IMR-90 (cell line): Measurements from ENCODE around the gene DCST2. TPM values are rescaled to one million over a fixed set of nuclear protein-coding genes. Genes with fewer than 3 reads are reported as not detected.

ENCODE experiments used
- ATAC-seq: fragments of 200-7000 bp; cut with Tn5 transposase; 2 replicates; pipeline ENCODE4 v1.9.1; 2020; ENCODE audit warnings: low read depth, mild to moderate bottlenecking, moderate library complexity
- BruUV-seq: library from RNA; stranded (reverse); fragments of 400-500 nt; replicated peaks from 2 replicates; lab custom pipeline; 2021; lab: Mats Ljungman, UMichigan
- CTCF ChIA-PET: fragments of 300-600 bp; formaldehyde crosslinking; extraction: SDS; loops from one replicate; lab custom pipeline; 2021; ENCODE audit warnings: antibody characterized with exemption; lab: Yijun Ruan, JAX
- POLR2A ChIA-PET: fragments of 300-600 bp; sonication (Branson Sonifier 250); formaldehyde crosslinking; loops from one replicate; lab custom pipeline; 2022; ENCODE audit warnings: antibody characterized with exemption; ENCODE audit not compliant: unreplicated experiment; lab: Charles Lee
- DNase-seq: peaks from one replicate; pipeline ENCODE4 v3.0.0; 2013
- H2AFZ ChIP-seq: replicated peaks from 2 replicates; pipeline ENCODE3; 2013; ENCODE audit warnings: low read length, mild to moderate bottlenecking; ENCODE audit not compliant: poor library complexity
- H2AK5ac ChIP-seq: 2 replicates; pipeline ENCODE4 v1.6.1; 2013; ENCODE audit warnings: low read depth, low read length, inconsistent platforms
- H2AK9ac ChIP-seq: replicated peaks from 2 replicates; pipeline ENCODE3; 2013; ENCODE audit warnings: mild to moderate bottlenecking, low read depth, low read length, moderate library complexity; ENCODE audit not compliant: poor library complexity
- H2BK120ac ChIP-seq: 2 replicates; pipeline ENCODE4 v1.6.1; 2013; ENCODE audit warnings: low read depth, low read length, inconsistent platforms
- H2BK15ac ChIP-seq: 3 replicates; pipeline ENCODE4 v1.6.1; 2013; ENCODE audit warnings: low read depth, low read length, inconsistent platforms
- H2BK20ac ChIP-seq: 2 replicates; pipeline ENCODE4 v1.6.1; 2013; ENCODE audit warnings: low read depth, mild to moderate bottlenecking, inconsistent platforms, low read length, moderate library complexity
- H2BK5ac ChIP-seq: 2 replicates; pipeline ENCODE4 v1.6.1; 2013; ENCODE audit warnings: mild to moderate bottlenecking, low read depth, low read length, inconsistent platforms; ENCODE audit not compliant: poor library complexity, severe bottlenecking
- H3K14ac ChIP-seq: replicated peaks from 2 replicates; pipeline ENCODE4 v1.6.1; 2013; ENCODE audit warnings: low read depth, low read length, inconsistent platforms
- H3K18ac ChIP-seq: 2 replicates; pipeline ENCODE4 v1.6.1; 2013; ENCODE audit warnings: low read depth, low read length, control low read depth
- H3K23ac ChIP-seq: 2 replicates; pipeline ENCODE4 v1.6.1; 2013; ENCODE audit warnings: low read depth, low read length, inconsistent platforms
- H3K27ac ChIP-seq: 2 replicates; pipeline ENCODE4 v1.5.1; 2013; ENCODE audit warnings: mild to moderate bottlenecking, control low read depth, low read length; ENCODE audit not compliant: insufficient read depth
- H3K27me3 ChIP-seq: 2 replicates; pipeline ENCODE4 v1.6.1; 2013; ENCODE audit warnings: low read length; ENCODE audit not compliant: control insufficient read depth, insufficient read depth
- H3K36me3 ChIP-seq: 2 replicates; pipeline ENCODE4 v1.6.1; 2013; ENCODE audit warnings: low read length, mixed read lengths; ENCODE audit not compliant: control insufficient read depth, insufficient read depth
- H3K4ac ChIP-seq: 2 replicates; pipeline ENCODE4 v1.6.1; 2013; ENCODE audit warnings: low read depth, low read length, inconsistent platforms
- H3K4me1 ChIP-seq: 2 replicates; pipeline ENCODE4 v1.6.1; 2013; ENCODE audit warnings: low read length, mixed read lengths; ENCODE audit not compliant: control insufficient read depth, insufficient read depth
- H3K4me2 ChIP-seq: 2 replicates; pipeline ENCODE4 v1.6.1; 2013; ENCODE audit warnings: low read depth, mild to moderate bottlenecking, control low read depth, low read length, moderate library complexity
- H3K4me3 ChIP-seq: 2 replicates; pipeline ENCODE4 v1.5.1; 2013; ENCODE audit warnings: low read depth, mild to moderate bottlenecking, control low read depth, low read length, moderate library complexity; ENCODE audit not compliant: insufficient read depth
- H3K56ac ChIP-seq: 2 replicates; pipeline ENCODE4 v1.6.1; 2013; ENCODE audit warnings: low read length, inconsistent platforms; ENCODE audit not compliant: insufficient read depth; ENCODE audit errors: extremely low read depth
- H3K79me1 ChIP-seq, 2 experiments: 2 replicates each; pipeline ENCODE4 v1.6.1; 2013; ENCODE audit warnings: low read length in 2 of 2, inconsistent platforms in 1 of 2, low read depth in 1 of 2
- H3K9ac ChIP-seq: 2 replicates; pipeline ENCODE4 v1.6.1; 2013; ENCODE audit warnings: low read depth, low read length, control low read depth
- H3K9me1 ChIP-seq: 2 replicates; pipeline ENCODE4 v1.6.1; 2013; ENCODE audit warnings: low read length, inconsistent platforms; ENCODE audit not compliant: insufficient read depth
- H3K9me3 ChIP-seq: 2 replicates; pipeline ENCODE4 v1.6.1; 2013; ENCODE audit warnings: low read length; ENCODE audit not compliant: control insufficient read depth, insufficient read depth
- H4K20me1 ChIP-seq: 2 replicates; pipeline ENCODE4 v1.6.1; 2013; ENCODE audit warnings: low read length, inconsistent platforms; ENCODE audit not compliant: insufficient read depth
- H4K5ac ChIP-seq: 2 replicates; pipeline ENCODE4 v1.6.1; 2013; ENCODE audit warnings: mild to moderate bottlenecking, low read depth, low read length, control low read depth
- H4K8ac ChIP-seq, 2 experiments: 2 replicates each; pipeline ENCODE4 v1.6.1; 2013; ENCODE audit warnings: low read depth in 2 of 2, low read length in 2 of 2, control low read depth in 1 of 2, inconsistent platforms in 1 of 2
- H4K91ac ChIP-seq: 2 replicates; pipeline ENCODE4 v1.6.1; 2013; ENCODE audit warnings: low read depth, low read length, inconsistent platforms; ENCODE audit not compliant: insufficient read depth
- BHLHE40 ChIP-seq: fragments of 150-350 bp; IDR thresholded peaks from 2 replicates; pipeline ENCODE4 v1.6.1; 2016; ENCODE audit warnings: mild to moderate bottlenecking, low read depth, low read length
- MAFK ChIP-seq: IDR thresholded peaks from 2 replicates; pipeline ENCODE4 v1.6.1; 2012; ENCODE audit warnings: low read depth, low read length, improper control_type of control experiment
- MAZ ChIP-seq: IDR thresholded peaks from 2 replicates; pipeline ENCODE4 v1.6.1; 2012; ENCODE audit warnings: low read depth, mild to moderate bottlenecking, low read length, improper control_type of control experiment, moderate library complexity, borderline replicate concordance
- WGBS, 2 experiments: methylation state at CpG; one replicate each; pipeline versions ENCODE4 v1.1.5 to v1.1.7; 2013; ENCODE audit warnings: missing lambda C conversion rate in 2 of 2; ENCODE audit not compliant: insufficient read length in 1 of 2; ENCODE audit errors: extremely low coverage in 2 of 2; 5-methylcytosine and 5-hydroxymethylcytosine counted together
- dilution Hi-C: fragments of 300-500 bp; cut with HindIII; formaldehyde crosslinking; loops from one replicate; pipeline ENCODE4 v1.14.3; 2018; ENCODE audit warnings: low sequenced_read_pairs; ENCODE audit not compliant: unreplicated experiment
- in situ Hi-C: fragments of 300-500 bp; cut with MboI; formaldehyde crosslinking; loops from 3 replicates; pipeline ENCODE4 v1.14.3; 2019; ENCODE audit warnings: low sequenced_read_pairs, inconsistent platforms, mixed read lengths
- intact Hi-C: fragments of 100-400 bp; cut with micrococcal nuclease; formaldehyde crosslinking; loops from 2 replicates; pipeline ENCODE4 v1.10.0; 2022
- polyA plus RNA-seq, 3 experiments: library from polyadenylated mRNA; depleted of rRNA; stranded (reverse); fragments of >200 nt; gene quantifications; 2 replicates each; pipeline ENCODE4 v1.2.3, GENCODE V29; 2012; ENCODE audit warnings: low replicate concordance in 1 of 3
- total RNA-seq: library from RNA; depleted of rRNA; stranded (reverse); fragments of >200 nt; gene quantifications from 2 replicates; pipeline ENCODE4 v1.2.3, GENCODE V29; 2012

The DCST2 gene
- total and polyA plus RNA-seq, 2 of the 4 experiments (the other 2 are of a cell fraction) = 0.14 TPM; not detected in 1

GRCh38 chr1:155078469-155079209 lies 45.1 kb upstream of the DCST2 start, which contains the start of gene EFNA3:
Gene EFNA3, plus strand, starts transcription at chr1:155078837. Its CDS starts 105 bp downstream, at chr1:155078942.
- dilution Hi-C loops = no loop called here
- H3K4me3 ChIP-seq = peak within 1 kb of the TSS; percentile 36
- H3K79me1 ChIP-seq = no peaks in the 10 kb centered on the region
- no peak within 1 kb of the TSS for H4K8ac ChIP-seq
- H3K4ac ChIP-seq = no peak within 1 kb of the TSS
- ChIA-PET CTCF (no interaction called here), POLR2A (interaction anchor here (0.6 kb wide), 1 partner anchor 9 kb away, joined by 3 read pairs; no protein-coding TSS in a partner anchor)
- no peak within 1 kb of the TSS for H3K18ac ChIP-seq
- H3K23ac ChIP-seq = peak within 1 kb of the TSS; percentile 66; the same call in 1 of the 2 replicates
- H2BK5ac ChIP-seq = no peak within 1 kb of the TSS
- in situ Hi-C loops = no loop called here
- peaks cover 74% of the 10 kb centered on the region for H3K27me3 ChIP-seq
- peak within 1 kb of the TSS; percentile 4; the same call in 1 of the 2 replicates for H2AK5ac ChIP-seq
- H2BK120ac ChIP-seq = no peak within 1 kb of the TSS
- H3K9me1 ChIP-seq = 0 out of 2 replicates have a peak, but pooled peaks cover 3% of the 10 kb centered on the region
- no peak within 1 kb of the TSS for H3K56ac ChIP-seq
- TF ChIP-seq MAFK (no peak), MAZ (peak; percentile 52; the same call in 1 of the 2 replicates), BHLHE40 (no peak)
- peaks cover 6% of the 10 kb centered on the region; the same call in 1 of the 2 replicates for H3K4me1 ChIP-seq
- H3K36me3 ChIP-seq = no peaks in the 10 kb centered on the region
- 3% methylated on average over 20 of the region's 59 CpGs; no CpG with 5 or more reads in 1 of the 2 experiments for WGBS, 2 experiments
- DNase-seq (peak; percentile 42), ATAC-seq (peak; percentile 89)
- no peak within 1 kb of the TSS for H3K9ac ChIP-seq
- no peak within 1 kb of the TSS for H3K14ac ChIP-seq
- peak within 1 kb of the TSS; percentile 87 for H3K4me2 ChIP-seq
- no peak within 1 kb of the TSS for H4K5ac ChIP-seq
- no peak within 1 kb of the TSS for H2BK15ac ChIP-seq
- no peak within 1 kb of the TSS for H2BK20ac ChIP-seq
- peak within 1 kb of the TSS; percentile 82 for H2AFZ ChIP-seq
- intact Hi-C loops = no loop called here
- no peak within 1 kb of the TSS for H3K27ac ChIP-seq
- H2AK9ac ChIP-seq = peak within 1 kb of the TSS; percentile 78
- H4K91ac ChIP-seq = no peak within 1 kb of the TSS
- H3K9me3 ChIP-seq = no peaks in the 10 kb centered on the region
- H4K20me1 ChIP-seq = peaks cover 11% of the 10 kb centered on the region
- no TSS peak for BruUV-seq
